Right cardiac atrium (tissue), 5 donors: ENCODE results near the gene KCNMB2. TPM values are rescaled to one million over a fixed set of nuclear protein-coding genes. Genes with fewer than 3 reads are reported as not detected.

ENCODE experiments used
- ATAC-seq, 2 donors: fragments of 200-7000 bp; cut with Tn5 transposase; one replicate each; pipeline versions ENCODE4 v1.8.0 to v1.9.1; 2020; ENCODE audit warnings: moderate library complexity in 2 of 2, mild to moderate bottlenecking in 1 of 2
- DNase-seq, 3 donors: peaks; one replicate each; pipeline ENCODE4 v3.0.0-alpha.2; 2020
- H3K27ac ChIP-seq: one replicate; pipeline ENCODE4 v1.5.1; 2013; ENCODE audit warnings: mild to moderate bottlenecking, low read length, control low read depth, moderate library complexity
- H3K27me3 ChIP-seq: one replicate; pipeline ENCODE4 v1.6.1; 2013; ENCODE audit not compliant: control insufficient read depth, insufficient read depth
- H3K4me1 ChIP-seq: one replicate; pipeline ENCODE4 v1.6.1; 2013; ENCODE audit warnings: low read length; ENCODE audit not compliant: control insufficient read depth, insufficient read depth
- H3K4me3 ChIP-seq: one replicate; pipeline ENCODE4 v1.5.1; 2013; ENCODE audit warnings: low read length, control low read depth
- H3K9me3 ChIP-seq: one replicate; pipeline ENCODE4 v1.6.1; 2013; ENCODE audit warnings: low read length; ENCODE audit not compliant: control insufficient read depth
- WGBS: extraction: QIAGEN DNeasy Blood & Tissue Kit; methylation state at CpG from one replicate; pipeline ENCODE4 v1.1.7; 2013; 5-methylcytosine and 5-hydroxymethylcytosine counted together
- intact Hi-C, 4 donors: fragments of 100-400 bp; cut with DNase I; formaldehyde crosslinking; loops; one replicate each; pipeline versions ENCODE4 v1.11.0 to v1.14.0; 2022 to 2023
- polyA plus RNA-seq: library from polyadenylated mRNA; stranded (reverse); fragments of 200-250 nt; gene quantifications from one replicate; pipeline ENCODE4 v1.2.3, GENCODE V29; 2013
- total RNA-seq, 4 donors: library from RNA; stranded (reverse); fragmentation: NEBNext Ultra II Directional; extraction: Animal tissue kit (Norgen Biotek cat#: 25700); gene quantifications; one replicate each; pipeline ENCODE4 v1.2.1, GENCODE V29; 2021
- donor health status: healthy with polysubstance abuse.
- donor health status: DM: no; HTN: yes; CAD: no.
- donor health status: DM: no; HTN: no; CAD: no.
- donor health status: DM: no; HTN: yes; CAD: no; lungs with severe emphysema.
- donor health status: DM: yes; HTN: yes; CAD: no.

KCNMB2 gene
- total and polyA plus RNA-seq, 5 donors = 4.5 to 10.0 (median 5.1) TPM

GRCh38 chr3:178823150-178823549 is 286.9 kb downstream of the KCNMB2 start:
- intact Hi-C loops = no loop called here
- 18% methylated on average over 1 of the region's 1 CpG for WGBS
- DNase-seq = peak; percentile 13 to 37 (median 32)

GRCh38 chr3:178823591-178824246 is 287.5 kb downstream of the KCNMB2 start:
- Histone ChIP-seq H3K4me1 (peaks cover 1% of the 10 kb centered on the region), H3K4me3 (no peak overlapping the region), H3K27ac (peak overlapping the region; percentile 39), H3K9me3 (no peaks in the 10 kb centered on the region), H3K27me3 (no peaks in the 10 kb centered on the region)
- WGBS = 43% methylated on average over 5 of the region's 5 CpGs
- intact Hi-C loops = no loop called here
- ATAC-seq (peak; percentile 69 to 73), DNase-seq (peak in 1 of 3 donors; percentile 37)

More at GRCh38 chr3:178823150-178823549, 286.9 kb downstream of the KCNMB2 start:
- ATAC-seq = peak; percentile 69 to 84
- no peaks in the 10 kb centered on the region for H3K9me3 ChIP-seq
- peak overlapping the region; percentile 23 for H3K27ac ChIP-seq
- H3K27me3 ChIP-seq = no peaks in the 10 kb centered on the region
- peaks cover 1% of the 10 kb centered on the region for H3K4me1 ChIP-seq
- no peak overlapping the region for H3K4me3 ChIP-seq

- WGBS = 44% methylated on average over 4 of the region's 4 CpGs
- H3K4me3 ChIP-seq = no peak overlapping the region
Measured at GRCh38 chr3:178826435-178827123, 290.3 kb downstream of the KCNMB2 start.

GRCh38 chr3:178827285-178827856 is 291.1 kb downstream of the KCNMB2 start:
- no peak for ATAC-seq
- Histone ChIP-seq H3K9me3 (no peaks in the 10 kb centered on the region), H3K4me1 (no peaks in the 10 kb centered on the region), H3K27ac (no peak overlapping the region), H3K27me3 (no peaks in the 10 kb centered on the region), H3K4me3 (no peak overlapping the region)
- no peak for DNase-seq
- intact Hi-C loops = no loop called here

More at GRCh38 chr3:178826435-178827123, 290.3 kb downstream of the KCNMB2 start:
- ATAC-seq (no peak), DNase-seq (no peak)
- H3K9me3 ChIP-seq = no peaks in the 10 kb centered on the region
- H3K4me1 ChIP-seq = no peaks in the 10 kb centered on the region
- no peaks in the 10 kb centered on the region for H3K27me3 ChIP-seq
- no peak overlapping the region for H3K27ac ChIP-seq
- intact Hi-C loops = no loop called here

- ATAC-seq (no peak), DNase-seq (no peak)
- Histone ChIP-seq H3K4me3 (no peak overlapping the region), H3K27ac (no peak overlapping the region), H3K4me1 (no peaks in the 10 kb centered on the region), H3K9me3 (no peaks in the 10 kb centered on the region), H3K27me3 (no peaks in the 10 kb centered on the region)
- 67% methylated on average over 1 of the region's 1 CpG for WGBS
- intact Hi-C loops = no loop called here
Measured at GRCh38 chr3:178833695-178834094, 297.5 kb downstream of the KCNMB2 start.

- Histone ChIP-seq H3K9me3 (no peaks in the 10 kb centered on the region), H3K4me1 (no peaks in the 10 kb centered on the region), H3K27me3 (no peaks in the 10 kb centered on the region), H3K4me3 (no peak overlapping the region), H3K27ac (no peak overlapping the region)
- DNase-seq (no peak), ATAC-seq (no peak)
- 84% methylated on average over 3 of the region's 3 CpGs for WGBS
- intact Hi-C loops = no loop called here
Measured at GRCh38 chr3:178835033-178835432, 298.8 kb downstream of the KCNMB2 start.

- Histone ChIP-seq H3K4me3 (no peak overlapping the region), H3K27ac (no peak overlapping the region), H3K27me3 (no peaks in the 10 kb centered on the region), H3K4me1 (no peaks in the 10 kb centered on the region), H3K9me3 (no peaks in the 10 kb centered on the region)
- no peak for DNase-seq
- no peak for ATAC-seq
- intact Hi-C loops = no loop called here
Measured at GRCh38 chr3:178837512-178837911, 301.3 kb downstream of the KCNMB2 start.

GRCh38 chr3:178840586-178840985 is 304.4 kb downstream of the KCNMB2 start:
- no peak for ATAC-seq
- H3K4me1 ChIP-seq = no peaks in the 10 kb centered on the region
- no peak overlapping the region for H3K27ac ChIP-seq
- H3K4me3 ChIP-seq = no peak overlapping the region
- intact Hi-C loops = no loop called here
- no peaks in the 10 kb centered on the region for H3K9me3 ChIP-seq
- no peak for DNase-seq
- no peaks in the 10 kb centered on the region for H3K27me3 ChIP-seq

- no peak overlapping the region for H3K27ac ChIP-seq
- DNase-seq (no peak), ATAC-seq (no peak)
- intact Hi-C loops = no loop called here
- H3K27me3 ChIP-seq = no peaks in the 10 kb centered on the region
- H3K9me3 ChIP-seq = no peaks in the 10 kb centered on the region
- H3K4me3 ChIP-seq = no peak overlapping the region
- H3K4me1 ChIP-seq = no peaks in the 10 kb centered on the region
Measured at GRCh38 chr3:178841011-178841410, 304.8 kb downstream of the KCNMB2 start.

- Histone ChIP-seq H3K27me3 (no peaks in the 10 kb centered on the region), H3K27ac (no peak overlapping the region), H3K9me3 (no peaks in the 10 kb centered on the region), H3K4me3 (no peak overlapping the region), H3K4me1 (peaks cover 2% of the 10 kb centered on the region)
- ATAC-seq = no peak
- 93% methylated on average over 2 of the region's 2 CpGs for WGBS
- no peak for DNase-seq
- intact Hi-C loops = no loop called here
Measured at GRCh38 chr3:178844916-178845315, 308.7 kb downstream of the KCNMB2 start.

GRCh38 chr3:178845420-178846118 is 309.3 kb downstream of the KCNMB2 start:
- DNase-seq (no peak), ATAC-seq (no peak)
- Histone ChIP-seq H3K9me3 (no peaks in the 10 kb centered on the region), H3K27me3 (no peaks in the 10 kb centered on the region), H3K27ac (no peak overlapping the region), H3K4me1 (peaks cover 4% of the 10 kb centered on the region), H3K4me3 (no peak overlapping the region)
- intact Hi-C loops = no loop called here
- WGBS = 77% methylated on average over 3 of the region's 3 CpGs
